ENCODE results near the gene CMC2.

- TF ChIP-seq SIN3A (IDR thresholded peaks at IDR 0.05; ENCODE audit: borderline replicate concordance, insufficient read depth, low read length) (no peak), POLR2AphosphoS5 (IDR thresholded peaks at IDR 0.05; ENCODE audit: low read depth, low read length) (no peak), TAF1 (IDR thresholded peaks at IDR 0.05; ENCODE audit: borderline replicate concordance, insufficient read depth, low read length) (no peak)
- TF ChIP-seq, protein P1, sequence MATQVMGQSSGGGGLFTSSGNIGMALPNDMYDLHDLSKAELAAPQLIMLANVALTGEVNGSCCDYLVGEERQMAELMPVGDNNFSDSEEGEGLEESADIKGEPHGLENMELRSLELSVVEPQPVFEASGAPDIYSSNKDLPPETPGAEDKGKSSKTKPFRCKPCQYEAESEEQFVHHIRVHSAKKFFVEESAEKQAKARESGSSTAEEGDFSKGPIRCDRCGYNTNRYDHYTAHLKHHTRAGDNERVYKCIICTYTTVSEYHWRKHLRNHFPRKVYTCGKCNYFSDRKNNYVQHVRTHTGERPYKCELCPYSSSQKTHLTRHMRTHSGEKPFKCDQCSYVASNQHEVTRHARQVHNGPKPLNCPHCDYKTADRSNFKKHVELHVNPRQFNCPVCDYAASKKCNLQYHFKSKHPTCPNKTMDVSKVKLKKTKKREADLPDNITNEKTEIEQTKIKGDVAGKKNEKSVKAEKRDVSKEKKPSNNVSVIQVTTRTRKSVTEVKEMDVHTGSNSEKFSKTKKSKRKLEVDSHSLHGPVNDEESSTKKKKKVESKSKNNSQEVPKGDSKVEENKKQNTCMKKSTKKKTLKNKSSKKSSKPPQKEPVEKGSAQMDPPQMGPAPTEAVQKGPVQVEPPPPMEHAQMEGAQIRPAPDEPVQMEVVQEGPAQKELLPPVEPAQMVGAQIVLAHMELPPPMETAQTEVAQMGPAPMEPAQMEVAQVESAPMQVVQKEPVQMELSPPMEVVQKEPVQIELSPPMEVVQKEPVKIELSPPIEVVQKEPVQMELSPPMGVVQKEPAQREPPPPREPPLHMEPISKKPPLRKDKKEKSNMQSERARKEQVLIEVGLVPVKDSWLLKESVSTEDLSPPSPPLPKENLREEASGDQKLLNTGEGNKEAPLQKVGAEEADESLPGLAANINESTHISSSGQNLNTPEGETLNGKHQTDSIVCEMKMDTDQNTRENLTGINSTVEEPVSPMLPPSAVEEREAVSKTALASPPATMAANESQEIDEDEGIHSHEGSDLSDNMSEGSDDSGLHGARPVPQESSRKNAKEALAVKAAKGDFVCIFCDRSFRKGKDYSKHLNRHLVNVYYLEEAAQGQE (IDR thresholded peaks at IDR 0.05; ENCODE audit: insufficient read depth in 1 of 2, low read depth in 2 of 2, low read length in 2 of 2) = no peak
These were observed 31.9 kb downstream of the CMC2 start for GRCh38 chr16:80974649-80975376.
